Right atrium auricular region (tissue), 2 donors: ENCODE data around the gene GMPR2. TPM values are rescaled to one million over a fixed set of nuclear protein-coding genes. Genes with fewer than 3 reads are reported as not detected.

Experiments used
- DNase-seq: peaks from one replicate; pipeline ENCODE4 v3.0.0-alpha.2; 2019; ENCODE audit warnings: low spot score
- H3K27ac ChIP-seq, 2 donors: fragments of 200-600 bp; sonication (generic); 1 replicate in 1 of 2; 2 replicates in 1 of 2; pipeline ENCODE4 v1.5.1; 2016 to 2019
- H3K27me3 ChIP-seq, 2 donors: fragments of 200-600 bp; sonication (generic); one replicate each; pipeline versions ENCODE4 v1.5.1 to v1.6.0; 2017 to 2019
- H3K36me3 ChIP-seq: fragments of 200-600 bp; sonication (generic); one replicate; pipeline ENCODE4 v1.5.1; 2016
- H3K4me1 ChIP-seq, 2 donors: fragments of 200-600 bp; sonication (generic); one replicate each; pipeline versions ENCODE4 v1.5.1 to v1.6.0; 2017 to 2019
- H3K4me3 ChIP-seq, 2 donors: fragments of 200-600 bp; sonication (generic); 1 replicate in 1 of 2; 2 replicates in 1 of 2; pipeline ENCODE4 v1.5.1; 2017 to 2019; ENCODE audit warnings: mild to moderate bottlenecking in 1 of 2, moderate library complexity in 1 of 2
- H3K9me3 ChIP-seq, 2 donors: fragments of 200-600 bp; sonication (generic); one replicate each; pipeline ENCODE4 v1.5.1; 2019
- total RNA-seq, 2 donors: library from RNA; depleted of rRNA; stranded (reverse); fragments of >200 nt; gene quantifications; one replicate each; pipeline ENCODE4 v1.1.0, GENCODE V29; 2016
- TF ChIP-seq, protein P1 (sequence below), 2 donors: fragments of 200-600 bp; sonication (generic); IDR thresholded peaks; one replicate each; pipeline ENCODE4 v1.5.1; 2019; ENCODE audit warnings: antibody characterized with exemption in 2 of 2

The GMPR2 gene
- total RNA-seq, 2 donors from 2014 or later, result 28.1 to 31.7 TPM

DNA sequence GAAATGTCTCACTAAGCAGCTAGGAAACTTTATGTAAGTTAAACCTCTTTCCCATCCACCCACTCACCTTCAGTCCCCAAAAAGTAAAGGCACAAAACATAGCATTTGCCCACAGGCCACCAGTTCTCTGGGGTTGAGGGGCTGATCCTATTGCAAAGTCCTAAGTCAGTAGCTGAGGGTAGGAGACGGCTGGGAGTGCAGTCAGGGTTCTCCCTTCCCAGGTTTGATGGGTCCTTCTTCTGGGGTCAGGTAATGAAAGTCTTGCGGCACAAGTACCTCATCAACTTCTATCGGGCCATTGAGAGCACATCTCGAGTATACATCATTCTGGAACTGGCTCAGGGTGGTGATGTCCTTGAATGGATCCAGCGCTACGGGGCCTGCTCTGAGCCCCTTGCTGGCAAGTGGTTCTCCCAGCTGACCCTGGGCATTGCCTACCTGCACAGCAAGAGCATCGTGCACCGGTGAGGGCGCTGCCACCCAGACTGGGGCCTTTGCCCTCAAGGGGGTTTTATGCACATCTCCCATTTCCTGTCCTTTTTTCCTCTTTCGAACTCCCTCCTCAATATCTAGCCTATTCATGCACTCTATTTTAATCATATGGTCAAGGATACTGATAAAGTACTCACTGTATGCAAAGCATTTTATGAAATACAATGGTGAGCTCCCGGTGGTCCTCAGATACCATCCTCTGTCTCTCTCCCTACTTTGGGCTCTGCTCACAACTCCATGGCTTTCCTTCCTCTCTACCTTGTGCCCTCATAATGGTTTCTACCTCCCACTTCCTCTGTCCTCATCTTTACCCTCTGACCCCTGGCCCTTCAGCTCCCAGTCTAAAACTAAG is 26.2 kb upstream of the GMPR2 start:
- no peaks in the 10 kb centered on the region for H3K9me3 ChIP-seq
- DNase-seq, result no peak
- H3K27me3 ChIP-seq, result no peaks in the 10 kb centered on the region
- no peak overlapping the region for H3K4me3 ChIP-seq
- TF ChIP-seq, protein P1, sequence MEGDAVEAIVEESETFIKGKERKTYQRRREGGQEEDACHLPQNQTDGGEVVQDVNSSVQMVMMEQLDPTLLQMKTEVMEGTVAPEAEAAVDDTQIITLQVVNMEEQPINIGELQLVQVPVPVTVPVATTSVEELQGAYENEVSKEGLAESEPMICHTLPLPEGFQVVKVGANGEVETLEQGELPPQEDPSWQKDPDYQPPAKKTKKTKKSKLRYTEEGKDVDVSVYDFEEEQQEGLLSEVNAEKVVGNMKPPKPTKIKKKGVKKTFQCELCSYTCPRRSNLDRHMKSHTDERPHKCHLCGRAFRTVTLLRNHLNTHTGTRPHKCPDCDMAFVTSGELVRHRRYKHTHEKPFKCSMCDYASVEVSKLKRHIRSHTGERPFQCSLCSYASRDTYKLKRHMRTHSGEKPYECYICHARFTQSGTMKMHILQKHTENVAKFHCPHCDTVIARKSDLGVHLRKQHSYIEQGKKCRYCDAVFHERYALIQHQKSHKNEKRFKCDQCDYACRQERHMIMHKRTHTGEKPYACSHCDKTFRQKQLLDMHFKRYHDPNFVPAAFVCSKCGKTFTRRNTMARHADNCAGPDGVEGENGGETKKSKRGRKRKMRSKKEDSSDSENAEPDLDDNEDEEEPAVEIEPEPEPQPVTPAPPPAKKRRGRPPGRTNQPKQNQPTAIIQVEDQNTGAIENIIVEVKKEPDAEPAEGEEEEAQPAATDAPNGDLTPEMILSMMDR (IDR thresholded peaks at IDR 0.05), result no peak
- no peak overlapping the region for H3K27ac ChIP-seq
- peaks cover 35% of the 10 kb centered on the region for H3K36me3 ChIP-seq
- H3K4me1 ChIP-seq, result peaks cover 0 to 3% of the 10 kb centered on the region in 2 donors

DNA sequence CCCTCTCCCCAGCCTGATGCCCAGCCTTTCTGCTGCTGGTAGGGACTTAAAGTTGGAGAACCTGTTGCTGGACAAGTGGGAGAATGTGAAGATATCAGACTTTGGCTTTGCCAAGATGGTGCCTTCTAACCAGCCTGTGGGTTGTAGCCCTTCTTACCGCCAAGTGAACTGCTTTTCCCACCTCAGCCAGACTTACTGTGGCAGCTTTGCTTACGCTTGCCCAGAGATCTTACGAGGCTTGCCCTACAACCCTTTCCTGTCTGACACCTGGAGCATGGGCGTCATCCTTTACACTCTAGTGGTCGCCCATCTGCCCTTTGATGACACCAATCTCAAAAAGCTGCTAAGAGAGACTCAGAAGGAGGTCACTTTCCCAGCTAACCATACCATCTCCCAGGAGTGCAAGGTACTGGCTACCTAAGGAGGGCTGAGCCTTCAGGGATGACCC is 25.6 kb upstream of the GMPR2 start:
- no peak overlapping the region for H3K4me3 ChIP-seq
- no peaks in the 10 kb centered on the region for H3K9me3 ChIP-seq
- H3K36me3 ChIP-seq, result peaks cover 35% of the 10 kb centered on the region
- no peaks in the 10 kb centered on the region for H3K27me3 ChIP-seq
- peaks cover 0 to 8% of the 10 kb centered on the region in 2 donors for H3K4me1 ChIP-seq
- H3K27ac ChIP-seq, result no peak overlapping the region
- TF ChIP-seq, protein P1 (IDR thresholded peaks at IDR 0.05), result no peak
- DNase-seq, result no peak

DNA sequence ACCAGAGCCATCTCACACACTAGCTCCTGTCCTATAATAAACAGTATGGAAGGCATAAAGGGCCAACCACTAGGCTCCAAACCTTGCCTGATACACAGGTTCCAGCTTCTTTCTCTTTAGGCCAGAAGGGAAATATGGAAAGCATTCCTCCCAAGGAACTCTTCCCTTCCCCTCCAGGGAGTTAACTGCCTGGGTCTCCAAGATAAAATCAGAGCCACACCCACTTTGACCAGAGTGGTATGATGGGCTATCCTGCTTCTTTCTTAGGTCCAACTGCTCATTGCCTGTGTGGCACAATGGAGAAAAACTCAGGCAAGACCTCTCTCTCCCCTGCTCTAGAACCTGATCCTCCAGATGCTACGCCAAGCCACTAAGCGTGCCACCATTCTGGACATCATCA is 25.1 kb upstream of the GMPR2 start:
- TF ChIP-seq, protein P1 (IDR thresholded peaks at IDR 0.05), result no peak
- peaks cover 0 to 12% of the 10 kb centered on the region in 2 donors for H3K4me1 ChIP-seq
- H3K36me3 ChIP-seq, result peaks cover 35% of the 10 kb centered on the region
- no peaks in the 10 kb centered on the region for H3K27me3 ChIP-seq
- H3K9me3 ChIP-seq, result no peaks in the 10 kb centered on the region
- H3K27ac ChIP-seq, result no peak overlapping the region
- no peak for DNase-seq
- no peak overlapping the region for H3K4me3 ChIP-seq

DNA sequence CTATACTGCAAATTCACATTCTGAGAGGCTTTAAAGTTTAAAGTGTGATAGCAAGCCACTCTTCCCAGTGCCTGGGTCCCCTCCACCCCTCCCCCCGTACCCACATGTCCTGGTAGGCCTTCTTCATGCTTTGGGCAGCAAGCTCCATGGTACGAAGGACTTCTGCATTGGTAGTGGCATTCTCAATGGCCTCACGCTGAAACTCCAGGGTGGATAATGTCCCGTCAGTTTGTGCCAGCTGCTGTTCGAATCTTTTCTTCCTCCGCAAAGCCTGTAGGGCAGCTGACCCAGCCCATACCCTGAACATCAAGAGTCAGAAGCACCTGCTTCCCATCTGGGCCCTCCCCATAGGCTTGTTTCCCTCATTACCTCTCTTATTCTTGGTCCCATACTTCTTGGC is 21.4 kb upstream of the GMPR2 start:
- TF ChIP-seq, protein P1 (IDR thresholded peaks at IDR 0.05), result no peak
- no peak for DNase-seq
- no peak overlapping the region for H3K4me3 ChIP-seq
- no peaks in the 10 kb centered on the region for H3K27me3 ChIP-seq
- peaks cover 0 to 33% of the 10 kb centered on the region in 2 donors for H3K4me1 ChIP-seq
- H3K27ac ChIP-seq, result no peak overlapping the region
- peaks cover 30% of the 10 kb centered on the region for H3K36me3 ChIP-seq
- no peaks in the 10 kb centered on the region for H3K9me3 ChIP-seq

DNA sequence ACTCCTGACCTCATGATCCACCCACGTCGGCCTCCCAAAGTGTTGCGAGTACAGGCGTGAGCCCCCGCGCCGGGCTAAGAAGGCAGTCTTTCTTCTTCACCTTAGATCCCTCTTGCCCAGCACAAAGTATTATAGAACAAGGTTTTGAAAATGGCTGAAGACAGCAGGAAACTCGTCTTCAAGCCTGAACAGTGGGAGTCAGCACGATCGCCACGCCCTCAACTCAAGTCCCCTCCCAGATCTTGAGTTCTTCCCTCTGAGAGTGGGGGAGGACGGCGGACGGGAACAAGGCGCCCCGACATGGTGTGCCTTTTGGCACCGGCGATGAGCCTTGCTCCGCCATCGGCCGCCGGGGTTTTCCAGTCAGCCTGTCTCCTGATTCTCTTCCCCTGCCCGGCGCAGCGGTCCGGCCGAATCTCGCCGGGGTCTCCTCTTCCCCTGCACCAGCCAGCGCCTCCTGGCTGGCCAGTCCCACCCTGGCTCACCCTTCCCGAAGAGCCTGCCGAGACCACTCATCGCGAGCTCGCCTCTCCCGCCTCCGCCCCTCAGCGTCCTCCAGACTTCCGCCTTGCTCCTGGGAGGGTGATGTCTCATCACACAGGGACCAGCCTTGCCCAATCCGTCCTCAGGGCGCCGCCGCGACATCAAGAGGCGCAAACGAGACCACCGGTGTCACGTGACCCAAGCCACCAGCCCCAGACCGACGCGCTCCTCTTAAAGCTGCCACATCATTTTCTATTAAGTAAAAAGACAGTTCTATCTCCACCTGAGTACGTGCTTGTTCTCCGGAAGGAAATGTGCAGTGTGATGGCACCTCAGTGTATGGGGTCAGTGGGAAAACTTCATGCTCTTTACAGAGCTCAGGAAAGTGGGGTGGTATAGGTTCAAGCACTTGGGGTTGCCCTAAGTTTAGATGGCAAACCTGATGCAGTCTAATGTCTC is 19.5 kb upstream of the GMPR2 start, which contains the start of gene CHMP4A:
TSS of gene CHMP4A (minus strand) at position 565 of the 942 bp plus-strand sequence. CDS start at position 516, 49 bp downstream.
- TF ChIP-seq, protein P1 (IDR thresholded peaks at IDR 0.05), result peak in 1 of 2 donors; percentile 39
- Histone ChIP-seq H3K4me3 (peak within 1 kb of the TSS; percentile 78 to 93), H3K36me3 (peaks cover 22% of the 10 kb centered on the region)

More for the DNA sequence above, 19.5 kb upstream of the GMPR2 start, which contains the start of gene CHMP4A:
- Histone ChIP-seq H3K4me1 (peaks cover 0 to 35% of the 10 kb centered on the region in 2 donors), H3K9me3 (no peaks in the 10 kb centered on the region), H3K27ac (peak within 1 kb of the TSS; percentile 89 to 97), H3K27me3 (no peaks in the 10 kb centered on the region)
- peak; percentile 99 for DNase-seq
